Brain microvascular endothelial cell (primary cell): ENCODE measurements around the gene IWS1.

Experiments used
- DNase-seq: peaks from one replicate; pipeline ENCODE4 v3.0.0-alpha.2; 2020
- H3K27ac ChIP-seq: fragments of 250-450 bp; sonication (Bioruptor Pico); 2 replicates; pipeline ENCODE4 v1.5.1; 2020; ENCODE audit warnings: mild to moderate bottlenecking, moderate library complexity
- H3K27me3 ChIP-seq: fragments of 250-450 bp; sonication (Bioruptor Pico); replicated peaks from 2 replicates; pipeline ENCODE4 v1.5.1; 2020; ENCODE audit warnings: mild to moderate bottlenecking
- H3K36me3 ChIP-seq: fragments of 250-450 bp; sonication (Bioruptor Pico); replicated peaks from 2 replicates; pipeline ENCODE4 v1.5.1; 2020; ENCODE audit warnings: mild to moderate bottlenecking
- H3K4me3 ChIP-seq: 2 replicates; pipeline ENCODE4 v1.5.1; 2011; ENCODE audit warnings: low read depth, mild to moderate bottlenecking, control low read depth, low read length, moderate library complexity
- in situ Hi-C: cut with HindIII; loops from 2 replicates; pipeline ENCODE4 v1.10.0; 2017; ENCODE audit warnings: low sequenced_read_pairs, low pct_ligation_motif_present
- TF ChIP-seq, protein P1 (sequence below): IDR thresholded peaks from 2 replicates; pipeline ENCODE4 v1.5.1; 2011; ENCODE audit warnings: low read depth, mild to moderate bottlenecking, moderate library complexity, low read length, control low read depth, inconsistent platforms; ENCODE audit errors: missing control alignments

The IWS1 gene

DNA sequence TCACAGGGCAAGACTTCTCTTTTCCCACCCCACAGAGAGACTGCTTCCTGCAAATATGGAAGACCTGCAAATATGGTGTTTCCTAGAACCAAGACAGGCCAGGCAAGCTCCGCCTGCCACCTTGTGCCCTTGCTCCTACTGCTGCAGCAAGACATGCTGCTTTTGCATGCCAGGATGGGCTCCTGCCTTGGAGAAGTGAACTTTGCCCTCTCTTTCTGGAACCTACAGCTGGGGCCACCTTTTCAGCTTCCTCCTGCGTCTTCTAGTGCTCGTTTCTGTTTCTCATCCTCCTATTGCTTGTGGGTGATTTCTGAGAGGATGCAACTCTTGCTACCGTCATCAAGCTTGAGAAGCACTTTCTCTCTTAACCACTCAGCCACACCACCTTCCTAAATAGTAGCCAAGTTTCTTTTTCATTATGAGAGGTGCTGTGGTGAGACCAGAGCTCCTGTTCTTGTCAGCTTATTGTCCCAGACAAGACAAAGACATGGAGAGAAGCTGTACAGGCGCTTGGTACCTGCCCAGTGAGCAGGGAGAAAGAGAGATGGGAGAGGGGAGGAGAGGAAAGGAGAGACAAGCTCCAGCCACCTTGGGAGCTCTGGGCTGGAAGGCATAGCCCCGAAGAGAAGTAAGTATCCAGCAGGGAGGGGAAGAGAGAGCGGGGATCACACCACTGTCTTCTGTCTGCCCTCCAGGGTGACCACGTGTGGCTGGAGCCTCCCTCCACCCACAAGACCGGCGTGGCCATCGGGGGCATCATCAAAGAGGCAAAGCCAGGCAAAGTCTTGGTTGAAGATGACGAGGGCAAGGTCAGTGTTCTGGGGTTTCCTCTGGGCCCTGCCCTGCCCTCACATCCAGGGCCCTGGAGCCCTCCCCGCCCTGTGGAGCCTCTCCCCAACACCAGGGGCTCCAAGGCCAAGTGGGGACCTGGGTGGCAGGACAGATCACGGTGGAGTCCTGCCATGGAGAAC is 37.5 kb upstream of the IWS1 start:
- Histone ChIP-seq H3K36me3 (no peaks in the 10 kb centered on the region), H3K27me3 (no peaks in the 10 kb centered on the region), H3K27ac (no peak overlapping the region), H3K4me3 (no peak overlapping the region)
- DNase-seq = no peak
- TF ChIP-seq, protein P1, sequence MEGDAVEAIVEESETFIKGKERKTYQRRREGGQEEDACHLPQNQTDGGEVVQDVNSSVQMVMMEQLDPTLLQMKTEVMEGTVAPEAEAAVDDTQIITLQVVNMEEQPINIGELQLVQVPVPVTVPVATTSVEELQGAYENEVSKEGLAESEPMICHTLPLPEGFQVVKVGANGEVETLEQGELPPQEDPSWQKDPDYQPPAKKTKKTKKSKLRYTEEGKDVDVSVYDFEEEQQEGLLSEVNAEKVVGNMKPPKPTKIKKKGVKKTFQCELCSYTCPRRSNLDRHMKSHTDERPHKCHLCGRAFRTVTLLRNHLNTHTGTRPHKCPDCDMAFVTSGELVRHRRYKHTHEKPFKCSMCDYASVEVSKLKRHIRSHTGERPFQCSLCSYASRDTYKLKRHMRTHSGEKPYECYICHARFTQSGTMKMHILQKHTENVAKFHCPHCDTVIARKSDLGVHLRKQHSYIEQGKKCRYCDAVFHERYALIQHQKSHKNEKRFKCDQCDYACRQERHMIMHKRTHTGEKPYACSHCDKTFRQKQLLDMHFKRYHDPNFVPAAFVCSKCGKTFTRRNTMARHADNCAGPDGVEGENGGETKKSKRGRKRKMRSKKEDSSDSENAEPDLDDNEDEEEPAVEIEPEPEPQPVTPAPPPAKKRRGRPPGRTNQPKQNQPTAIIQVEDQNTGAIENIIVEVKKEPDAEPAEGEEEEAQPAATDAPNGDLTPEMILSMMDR = no peak
- in situ Hi-C loops = no loop called here

DNA sequence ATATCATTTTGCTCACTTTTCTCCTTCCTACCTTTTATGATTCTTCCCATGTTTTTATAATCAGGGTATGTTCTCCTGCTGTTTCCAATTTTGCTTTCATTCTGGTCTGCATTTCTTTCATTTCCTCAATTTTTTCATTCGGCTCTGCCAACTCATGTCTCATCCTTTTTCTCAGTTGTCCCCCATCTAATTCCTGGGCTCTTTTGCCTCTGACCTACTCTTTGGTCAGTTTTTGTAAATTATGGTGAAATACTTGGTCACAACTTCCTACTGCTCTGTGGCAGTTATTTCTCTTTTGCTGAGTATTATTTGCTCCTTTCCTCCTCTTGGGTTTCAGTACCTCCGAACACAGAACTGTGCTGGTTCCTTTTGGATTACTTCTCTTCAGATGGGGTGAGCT is 36.6 kb upstream of the IWS1 start:
- TF ChIP-seq, protein P1 = no peak
- Histone ChIP-seq H3K27me3 (no peaks in the 10 kb centered on the region), H3K36me3 (no peaks in the 10 kb centered on the region), H3K27ac (no peak overlapping the region), H3K4me3 (no peak overlapping the region)
- no peak for DNase-seq
- in situ Hi-C loops = no loop called here

DNA sequence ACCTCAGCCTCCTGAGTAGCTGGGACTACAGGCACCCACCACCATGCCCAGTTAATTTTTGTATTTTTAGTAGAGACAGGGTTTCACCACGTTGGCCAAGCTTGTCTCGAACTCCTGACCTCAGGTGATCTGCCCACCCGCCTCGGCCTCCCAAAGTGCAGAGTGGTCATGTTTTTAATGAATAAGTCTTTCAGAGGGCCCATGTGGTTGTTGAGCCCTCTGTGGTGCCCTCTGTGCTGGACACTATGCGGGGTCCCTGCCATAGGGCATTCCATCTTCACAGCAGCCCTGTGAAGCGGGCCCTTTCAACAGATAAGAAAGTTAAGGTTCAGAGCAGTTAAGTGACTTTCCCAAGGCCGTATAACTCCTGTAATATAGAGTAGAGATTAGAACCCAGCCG is 35.1 kb upstream of the IWS1 start:
- Histone ChIP-seq H3K27me3 (no peaks in the 10 kb centered on the region), H3K4me3 (no peak overlapping the region), H3K36me3 (no peaks in the 10 kb centered on the region), H3K27ac (no peak overlapping the region)
- no peak for DNase-seq
- TF ChIP-seq, protein P1 = no peak
- in situ Hi-C loops = no loop called here

DNA sequence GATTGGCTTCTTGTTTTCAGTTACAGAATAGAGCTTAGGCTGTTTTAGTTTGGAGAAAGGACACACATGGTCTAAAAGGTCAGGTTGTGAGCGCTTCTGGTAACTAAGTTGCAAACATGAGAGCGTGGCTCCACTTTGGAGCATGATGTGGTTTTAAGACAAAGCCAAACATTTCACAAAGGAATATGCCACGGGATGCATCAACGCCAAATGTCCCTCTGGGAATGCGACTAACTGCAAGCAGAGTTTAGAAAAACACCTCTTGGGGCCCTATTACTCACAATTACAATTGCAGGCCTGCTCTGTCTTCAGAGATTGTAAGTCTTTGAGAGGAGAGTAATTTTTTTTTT is 34.6 kb upstream of the IWS1 start:
- Histone ChIP-seq H3K27me3 (no peaks in the 10 kb centered on the region), H3K27ac (no peak overlapping the region), H3K36me3 (no peaks in the 10 kb centered on the region), H3K4me3 (no peak overlapping the region)
- in situ Hi-C loops = no loop called here
- DNase-seq = no peak
- TF ChIP-seq, protein P1 = no peak

DNA sequence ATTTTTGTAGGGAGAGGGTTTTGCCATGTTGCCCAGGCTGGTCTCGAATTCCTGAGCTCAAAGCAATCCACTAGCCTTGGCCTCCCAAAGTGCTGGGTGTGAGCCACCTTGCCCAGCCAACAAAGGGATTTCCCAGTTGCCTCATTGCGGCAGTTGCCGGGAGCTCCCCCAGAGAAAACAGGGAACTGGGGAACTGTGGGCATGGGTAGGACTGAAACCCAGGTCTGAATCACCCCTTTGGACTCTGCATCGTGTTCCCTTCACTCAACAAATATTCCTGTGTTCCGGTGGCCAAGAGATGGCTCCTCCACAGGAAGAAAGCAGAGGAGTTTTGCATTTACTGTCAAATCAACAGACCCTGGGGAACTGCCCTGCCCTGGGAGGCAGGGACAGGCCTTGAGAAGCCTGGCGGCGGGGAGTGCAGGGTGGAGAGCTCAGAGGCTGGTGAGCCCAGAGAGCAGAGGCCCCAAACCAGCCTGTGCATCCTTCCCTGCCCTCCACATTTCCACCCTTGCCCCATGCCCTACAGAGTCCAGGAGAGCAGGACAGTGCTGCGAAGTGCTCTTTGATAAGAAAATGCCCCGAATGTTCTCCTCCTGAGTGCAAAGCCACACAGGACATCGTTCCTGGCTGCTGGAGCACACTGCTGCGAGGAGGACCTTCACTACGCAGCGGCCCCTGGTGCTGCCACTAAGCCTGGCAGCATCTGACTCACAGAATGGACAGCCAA is 34.1 kb upstream of the IWS1 start:
- Histone ChIP-seq H3K27me3 (no peaks in the 10 kb centered on the region), H3K27ac (no peak overlapping the region), H3K36me3 (no peaks in the 10 kb centered on the region), H3K4me3 (no peak overlapping the region)
- TF ChIP-seq, protein P1 = peak; percentile 16
- no peak for DNase-seq
- in situ Hi-C loops = no loop called here
